ENCODE measurements around the gene CSNK2B.

Gene CSNK2B

DNA sequence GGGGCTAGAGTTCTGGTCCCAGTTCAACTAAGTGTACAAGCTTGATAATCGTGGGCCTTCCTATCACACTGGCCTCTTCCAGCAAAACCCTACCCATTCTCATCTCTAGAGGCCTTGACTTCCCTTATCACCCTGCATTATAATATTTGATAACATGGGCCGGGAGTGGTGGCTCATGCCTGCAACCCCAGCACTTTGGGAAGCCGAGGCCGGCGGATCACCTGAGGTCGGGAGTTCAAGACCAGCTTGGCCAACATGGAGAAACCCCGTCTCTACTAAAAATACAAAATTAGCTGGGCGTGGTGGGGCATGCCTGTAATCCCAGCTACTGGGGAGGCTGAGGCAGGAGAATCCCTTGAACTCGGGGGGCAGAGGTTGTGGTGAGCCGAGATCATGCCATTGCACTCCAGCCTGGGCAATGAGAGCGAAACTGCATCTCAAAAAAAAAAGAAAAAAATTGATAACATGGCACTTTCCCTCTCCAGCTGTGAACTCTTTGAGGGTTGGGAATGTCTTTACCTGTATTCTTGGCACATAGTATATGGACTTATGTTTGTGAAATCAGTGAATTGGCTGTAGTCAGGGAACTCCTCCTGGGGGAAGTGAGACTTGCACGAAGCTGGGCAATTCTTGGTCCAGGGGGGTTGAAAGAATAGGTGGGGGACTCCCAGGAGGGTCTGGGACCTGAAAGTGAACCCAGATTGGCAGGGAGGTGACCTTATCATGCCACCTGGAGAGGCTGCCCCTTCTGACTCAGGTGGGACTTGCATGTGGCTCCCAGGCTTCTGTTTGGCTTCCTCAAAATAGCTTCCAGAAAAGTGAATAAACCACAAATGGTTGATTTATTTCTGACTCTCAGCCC lies 4.4 kb upstream of the CSNK2B start:
- H3K4me3 ChIP-seq (ENCODE audit: insufficient read depth, low read depth, low read length) = peak overlapping the region; percentile 66
- no peaks in the 10 kb centered on the region for H3K27me3 ChIP-seq (ENCODE audit: control insufficient read depth, insufficient read depth, low read length, poor library complexity, severe bottlenecking)
- peak overlapping the region; percentile 62 for H3K27ac ChIP-seq (ENCODE audit: insufficient read depth, low read depth, low read length, poor library complexity, severe bottlenecking)
- H3K36me3 ChIP-seq (ENCODE audit: control insufficient read depth, insufficient read depth, low read length) = no peaks in the 10 kb centered on the region
- no peaks in the 10 kb centered on the region for H3K9me3 ChIP-seq (ENCODE audit: control insufficient read depth, low read length)
- peaks cover 31% of the 10 kb centered on the region for H3K4me1 ChIP-seq (ENCODE audit: control insufficient read depth, insufficient read depth, low read length)
- WGBS, 2 experiments = 94% methylated on average over 12 of the region's 12 CpGs

GRCh38 chr6:31662124-31662723 lies 3.7 kb upstream of the CSNK2B start:
- Histone ChIP-seq H3K9me3 (ENCODE audit: control insufficient read depth, low read length) (no peaks in the 10 kb centered on the region), H3K4me1 (ENCODE audit: control insufficient read depth, insufficient read depth, low read length) (peaks cover 31% of the 10 kb centered on the region), H3K4me3 (ENCODE audit: insufficient read depth, low read depth, low read length) (no peak overlapping the region), H3K27me3 (ENCODE audit: control insufficient read depth, insufficient read depth, low read length, poor library complexity, severe bottlenecking) (no peaks in the 10 kb centered on the region), H3K27ac (ENCODE audit: insufficient read depth, low read depth, low read length, poor library complexity, severe bottlenecking) (no peak overlapping the region), H3K36me3 (ENCODE audit: control insufficient read depth, insufficient read depth, low read length) (peaks cover under 1% of the 10 kb centered on the region)
- WGBS, 2 experiments = 93 to 94% methylated on average over 12 of the region's 12 CpGs

DNA sequence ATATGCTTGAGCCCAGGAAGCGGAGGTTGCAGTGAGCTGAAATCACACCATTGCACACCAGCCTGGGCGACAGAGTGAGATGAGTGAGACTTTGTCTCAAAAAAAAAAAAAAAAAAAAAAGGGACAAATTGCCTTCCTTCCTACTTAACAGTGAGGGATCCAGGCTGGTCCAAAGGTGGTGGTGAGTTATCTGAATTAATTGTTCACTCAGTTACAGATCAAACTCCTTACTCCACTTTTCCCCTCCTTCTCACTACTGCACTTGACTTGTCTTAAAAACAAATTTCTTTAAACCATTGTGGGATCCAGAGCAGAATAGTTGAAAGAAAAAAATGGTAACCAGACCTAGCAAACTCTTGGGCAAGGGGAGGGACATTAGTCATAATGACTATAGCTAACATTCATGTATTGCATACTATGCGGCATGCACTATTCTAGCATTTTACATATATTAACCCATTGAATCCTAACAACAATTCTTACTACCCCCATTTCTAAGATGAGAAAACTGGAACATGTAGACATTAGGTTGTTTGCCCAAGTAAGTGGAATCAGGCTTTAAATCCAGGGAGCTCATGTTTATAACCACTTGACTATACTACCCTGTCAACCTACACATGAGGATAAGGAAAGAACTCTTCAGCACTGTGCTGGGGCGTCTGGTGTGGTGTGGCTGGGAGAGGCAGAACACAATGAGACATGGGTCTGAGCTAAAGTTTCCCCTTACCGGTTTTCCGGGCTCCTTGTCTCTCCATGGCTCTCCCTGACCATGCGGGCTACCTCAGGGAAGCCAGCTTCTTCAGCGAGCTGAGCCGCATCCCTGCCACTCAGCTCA lies 2.5 kb upstream of the CSNK2B start:
- Histone ChIP-seq H3K27ac (ENCODE audit: insufficient read depth, low read depth, low read length, poor library complexity, severe bottlenecking) (no peak overlapping the region), H3K9me3 (ENCODE audit: control insufficient read depth, low read length) (no peaks in the 10 kb centered on the region), H3K4me1 (ENCODE audit: control insufficient read depth, insufficient read depth, low read length) (peaks cover 31% of the 10 kb centered on the region), H3K36me3 (ENCODE audit: control insufficient read depth, insufficient read depth, low read length) (peaks cover 10% of the 10 kb centered on the region), H3K27me3 (ENCODE audit: control insufficient read depth, insufficient read depth, low read length, poor library complexity, severe bottlenecking) (no peaks in the 10 kb centered on the region), H3K4me3 (ENCODE audit: insufficient read depth, low read depth, low read length) (peak overlapping the region; percentile 74)
- 88 to 89% methylated on average over 9 of the region's 9 CpGs for WGBS, 2 experiments

GRCh38 chr6:31663961-31664789 lies 1.7 kb upstream of the CSNK2B start:
- Histone ChIP-seq H3K4me3 (ENCODE audit: insufficient read depth, low read depth, low read length) (peak overlapping the region; percentile 74), H3K27me3 (ENCODE audit: control insufficient read depth, insufficient read depth, low read length, poor library complexity, severe bottlenecking) (no peaks in the 10 kb centered on the region), H3K36me3 (ENCODE audit: control insufficient read depth, insufficient read depth, low read length) (peaks cover 17% of the 10 kb centered on the region), H3K4me1 (ENCODE audit: control insufficient read depth, insufficient read depth, low read length) (peaks cover 22% of the 10 kb centered on the region), H3K27ac (ENCODE audit: insufficient read depth, low read depth, low read length, poor library complexity, severe bottlenecking) (peak overlapping the region; percentile 94), H3K9me3 (ENCODE audit: control insufficient read depth, low read length) (no peaks in the 10 kb centered on the region)
- 44 to 46% methylated on average over 17 of the region's 17 CpGs for WGBS, 2 experiments

DNA sequence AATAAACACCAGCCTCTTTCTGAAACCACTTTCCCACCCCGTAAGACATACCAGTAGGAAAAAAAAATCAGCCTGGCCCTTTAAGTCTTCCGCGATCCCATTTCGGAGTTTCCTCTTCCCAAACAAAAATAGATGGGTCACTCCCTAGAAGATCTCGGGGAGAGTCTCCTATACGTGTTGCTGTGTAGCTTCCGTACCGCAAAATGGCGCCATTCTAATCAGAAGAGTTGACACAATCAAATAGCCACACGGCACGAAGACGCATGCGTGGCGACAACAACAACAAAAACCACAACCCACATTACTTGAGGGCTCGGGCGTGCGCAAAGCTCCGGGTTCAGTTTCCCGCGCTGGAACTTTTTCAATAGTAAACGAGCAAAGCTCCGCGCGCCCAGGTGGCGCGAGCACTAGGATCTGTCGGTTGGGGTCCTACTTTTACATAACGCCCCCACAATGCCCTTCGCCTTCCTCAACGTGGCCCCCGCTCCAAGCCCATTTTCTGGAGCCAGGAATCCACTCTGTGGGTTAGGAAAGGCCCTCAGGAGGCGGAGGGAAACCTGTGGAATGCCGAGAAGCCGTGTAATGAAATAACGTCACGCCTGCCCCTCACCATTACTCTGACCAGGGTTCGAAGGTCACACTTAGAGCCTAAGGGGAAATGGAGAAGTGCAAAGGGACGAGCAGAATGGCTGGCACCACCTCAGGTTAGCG lies 935 bp upstream of the CSNK2B start, which contains the start of gene GPANK1:
Gene GPANK1 (minus strand): TSS at position 208 of the 711 bp plus-strand sequence. CDS start 519 bp downstream, outside the sequence.
- Histone ChIP-seq H3K4me3 (ENCODE audit: insufficient read depth, low read depth, low read length) (peak within 1 kb of the TSS; percentile 74), H3K27ac (ENCODE audit: insufficient read depth, low read depth, low read length, poor library complexity, severe bottlenecking) (peak within 1 kb of the TSS; percentile 94), H3K4me1 (ENCODE audit: control insufficient read depth, insufficient read depth, low read length) (peaks cover 16% of the 10 kb centered on the region), H3K9me3 (ENCODE audit: control insufficient read depth, low read length) (no peaks in the 10 kb centered on the region), H3K27me3 (ENCODE audit: control insufficient read depth, insufficient read depth, low read length, poor library complexity, severe bottlenecking) (no peaks in the 10 kb centered on the region), H3K36me3 (ENCODE audit: control insufficient read depth, insufficient read depth, low read length) (peaks cover 25% of the 10 kb centered on the region)
- WGBS, 2 experiments = 0% methylated on average over 39 of the region's 39 CpGs

- Histone ChIP-seq H3K36me3 (ENCODE audit: control insufficient read depth, insufficient read depth, low read length) (peaks cover 38% of the 10 kb centered on the region), H3K27me3 (ENCODE audit: control insufficient read depth, insufficient read depth, low read length, poor library complexity, severe bottlenecking) (no peaks in the 10 kb centered on the region), H3K9me3 (ENCODE audit: control insufficient read depth, low read length) (no peaks in the 10 kb centered on the region), H3K27ac (ENCODE audit: insufficient read depth, low read depth, low read length, poor library complexity, severe bottlenecking) (no peak overlapping the region), H3K4me1 (ENCODE audit: control insufficient read depth, insufficient read depth, low read length) (peaks cover 16% of the 10 kb centered on the region), H3K4me3 (ENCODE audit: insufficient read depth, low read depth, low read length) (peak overlapping the region; percentile 74)
- 15 to 17% methylated on average over 15 of the region's 15 CpGs for WGBS, 2 experiments
Measured at GRCh38 chr6:31666337-31666965, 571 bp downstream of the CSNK2B start.

DNA sequence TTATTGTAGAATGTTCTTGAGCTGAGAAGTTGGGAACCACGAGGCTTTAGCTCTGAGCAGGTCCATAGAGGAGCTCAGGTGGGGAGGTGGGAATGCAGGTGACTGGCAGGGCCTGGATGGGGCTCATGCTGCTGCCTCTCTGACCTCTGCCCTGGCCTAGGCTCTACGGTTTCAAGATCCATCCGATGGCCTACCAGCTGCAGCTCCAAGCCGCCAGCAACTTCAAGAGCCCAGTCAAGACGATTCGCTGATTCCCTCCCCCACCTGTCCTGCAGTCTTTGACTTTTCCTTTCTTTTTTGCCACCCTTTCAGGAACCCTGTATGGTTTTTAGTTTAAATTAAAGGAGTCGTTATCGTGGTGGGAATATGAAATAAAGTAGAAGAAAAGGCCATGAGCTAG lies 3.8 kb downstream of the CSNK2B start, which contains the start of gene LY6G5B:
Gene LY6G5B (plus strand): TSS at position 301 of the 400 bp plus-strand sequence. CDS start 975 bp downstream, outside the sequence.
- WGBS, 2 experiments = 90 to 92% methylated on average over 8 of the region's 8 CpGs
- H3K36me3 ChIP-seq (ENCODE audit: control insufficient read depth, insufficient read depth, low read length) = peaks cover 46% of the 10 kb centered on the region
- H3K27ac ChIP-seq (ENCODE audit: insufficient read depth, low read depth, low read length, poor library complexity, severe bottlenecking) = no peak within 1 kb of the TSS
- H3K27me3 ChIP-seq (ENCODE audit: control insufficient read depth, insufficient read depth, low read length, poor library complexity, severe bottlenecking) = no peaks in the 10 kb centered on the region
- H3K4me1 ChIP-seq (ENCODE audit: control insufficient read depth, insufficient read depth, low read length) = no peaks in the 10 kb centered on the region
- H3K4me3 ChIP-seq (ENCODE audit: insufficient read depth, low read depth, low read length) = no peak within 1 kb of the TSS
- no peaks in the 10 kb centered on the region for H3K9me3 ChIP-seq (ENCODE audit: control insufficient read depth, low read length)

DNA sequence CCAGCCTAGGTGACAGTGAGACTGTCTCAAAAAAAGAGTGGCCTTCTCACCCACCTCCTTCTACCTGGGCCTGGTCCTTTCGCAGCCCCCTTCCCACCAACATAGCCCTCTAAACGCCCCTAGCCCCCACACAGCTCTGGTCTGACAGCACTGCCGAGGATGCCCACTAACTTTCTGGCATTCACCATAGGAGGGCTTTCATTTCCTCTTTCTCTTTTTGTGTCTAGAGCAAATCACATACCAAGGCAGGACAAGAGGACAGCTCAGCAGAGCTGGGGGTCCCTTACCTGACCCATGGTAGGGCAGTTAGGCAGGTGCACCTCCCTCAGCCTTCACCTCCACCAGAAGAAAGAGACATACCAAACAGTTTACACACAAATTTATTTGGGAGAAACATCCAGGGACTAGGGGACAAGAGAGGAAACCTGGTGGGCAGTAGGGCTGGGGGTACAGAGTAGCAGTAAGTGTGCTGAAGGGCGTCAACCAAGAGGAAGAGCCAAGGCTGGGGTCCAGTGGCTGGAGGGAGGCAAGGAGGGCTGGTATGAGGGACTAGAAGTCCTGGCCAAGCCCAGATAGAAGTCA lies 10.5 kb downstream of the CSNK2B start:
- Histone ChIP-seq H3K9me3 (ENCODE audit: control insufficient read depth, low read length) (no peaks in the 10 kb centered on the region), H3K27ac (ENCODE audit: insufficient read depth, low read depth, low read length, poor library complexity, severe bottlenecking) (no peak overlapping the region), H3K4me1 (ENCODE audit: control insufficient read depth, insufficient read depth, low read length) (no peaks in the 10 kb centered on the region), H3K4me3 (ENCODE audit: insufficient read depth, low read depth, low read length) (no peak overlapping the region), H3K27me3 (ENCODE audit: control insufficient read depth, insufficient read depth, low read length, poor library complexity, severe bottlenecking) (peaks cover 11% of the 10 kb centered on the region), H3K36me3 (ENCODE audit: control insufficient read depth, insufficient read depth, low read length) (peaks cover 8% of the 10 kb centered on the region)
- 79 to 88% methylated on average over 4 of the region's 4 CpGs for WGBS, 2 experiments

All from ectodermal cell (in vitro differentiated cells).